ENCODE data around the gene CATSPERE.

GRCh38 chr1:244458781-244459180 lies 2.3 kb upstream of the CATSPERE start:
- no peak for TF ChIP-seq EZH2 (optimal IDR thresholded peaks at IDR 0.05; ENCODE audit: low read depth, low read length)
- no peak for TF ChIP-seq CTCF (IDR thresholded peaks at IDR 0.05; ENCODE audit: low read length)

Measured in MM.1S (cell line).